MM.1S (cell line): ENCODE measurements around the gene LRRK1.

Experiments used
- CTCF ChIP-seq: fragments of 300-600 bp; sonication (generic); IDR thresholded peaks from 2 replicates; pipeline ENCODE4 v1.5.1; 2016; ENCODE audit warnings: antibody characterized with exemption, low read length, mixed read lengths
- EZH2phosphoT487 ChIP-seq: fragments of 300-600 bp; sonication (generic); IDR thresholded peaks from 2 replicates; pipeline ENCODE4 v1.6.1; 2018; ENCODE audit warnings: antibody characterized with exemption, low read length

GRCh38 chr15:100897221-100898151 is 21.7 kb upstream of the LRRK1 start:
- TF ChIP-seq CTCF (no peak), EZH2phosphoT487 (no peak)
